ENCODE measurements around the gene ZNF154. TPM values are rescaled to one million over a fixed set of nuclear protein-coding genes. Genes with fewer than 3 reads are reported as not detected.
"Not testable (repeated sequence)": the region's sequence is repeated elsewhere in the genome, so short reads cannot be mapped to it uniquely, and the experiment has no call there.

Gene ZNF154
- total RNA-seq: 1 to 10 TPM in 1 of 2 donors, under 1 TPM in 1; 0.81 to 1.3 TPM

DNA sequence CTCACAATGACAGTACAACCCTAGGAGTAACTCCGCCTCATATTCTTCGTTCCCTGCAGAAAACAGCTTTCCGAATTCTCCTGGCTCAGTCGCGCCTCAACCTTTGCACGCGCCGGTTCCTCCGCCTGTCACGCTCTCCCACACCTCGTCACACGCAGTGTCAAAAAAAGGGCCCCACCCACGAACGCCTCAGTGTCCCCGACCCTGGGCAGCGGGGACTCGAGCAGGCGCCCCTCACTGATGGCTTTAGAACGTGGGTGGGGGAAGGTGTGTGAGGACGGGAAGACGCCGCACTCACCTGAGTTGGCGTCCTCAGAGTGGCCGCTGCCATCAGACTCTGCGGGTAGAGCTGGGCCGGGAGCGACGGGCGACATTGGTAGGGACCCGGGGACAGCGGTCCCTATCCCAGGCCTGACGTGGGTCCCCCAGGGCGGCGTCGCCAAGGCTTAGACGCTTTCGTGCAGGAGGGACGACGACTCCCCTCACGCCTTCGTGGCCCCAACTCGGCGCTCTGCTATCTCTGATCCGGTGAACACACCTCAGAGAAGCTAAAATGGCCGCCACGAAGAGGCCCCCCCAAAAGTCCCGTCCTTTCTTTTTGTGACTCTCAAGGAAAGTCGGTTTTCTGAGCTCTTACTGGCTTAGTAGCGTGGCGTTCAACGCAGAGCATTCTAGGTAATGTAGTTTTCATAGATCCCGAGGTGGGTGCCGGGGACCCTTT, at the start of gene ZNF154:
TSS of gene ZNF154 (minus strand) at position 564 of the 721 bp plus-strand sequence. CDS start at position 331, 233 bp downstream.
- H3K4me1 Mint-ChIP-seq (ENCODE audit: low read depth in 2 of 2): peaks cover 0 to 16% of the 10 kb centered on the region in 2 donors
- peak within 1 kb of the TSS; percentile 80 for H3K4me3 Mint-ChIP-seq
- peak in 1 of 2 donors; percentile 67 for ATAC-seq
- H3K27me3 Mint-ChIP-seq: peaks cover 0 to 2% of the 10 kb centered on the region in 2 donors
- H3K9me3 Mint-ChIP-seq: peaks cover 22% of the 10 kb centered on the region
- no peak for DNase-seq (ENCODE audit: low spot score)
- H3K27ac Mint-ChIP-seq: peak within 1 kb of the TSS; percentile 26 to 64
- peaks cover 52% of the 10 kb centered on the region for H3K36me3 Mint-ChIP-seq

DNA sequence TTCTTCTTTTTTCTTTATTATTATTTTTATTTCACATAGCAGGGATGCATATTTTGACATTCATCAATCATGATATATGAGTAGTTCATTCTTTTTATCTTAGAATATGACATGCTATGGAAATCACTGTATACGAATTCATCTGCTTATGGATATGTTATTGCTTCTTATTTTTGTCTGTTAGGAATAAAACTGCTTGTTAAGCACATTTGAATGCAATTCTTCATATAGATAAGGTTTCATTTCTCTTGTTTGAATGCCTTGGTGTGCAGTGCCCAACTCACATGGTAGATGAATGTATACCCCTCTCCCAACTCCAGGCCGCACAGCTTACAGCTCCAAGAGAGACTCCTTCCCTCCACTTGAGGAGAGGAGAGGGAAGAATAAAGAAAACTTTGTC, 48.9 kb upstream of the ZNF154 start:
- Mint-ChIP-seq H3K27me3 (no peaks in the 10 kb centered on the region), H3K36me3 (peaks cover 56% of the 10 kb centered on the region), H3K27ac (no peak overlapping the region), H3K4me3 (no peak overlapping the region), H3K4me1 (ENCODE audit: low read depth in 2 of 2) (no peaks in the 10 kb centered on the region), H3K9me3 (peaks cover 22% of the 10 kb centered on the region)
- DNase-seq (ENCODE audit: low spot score) (no peak), ATAC-seq (no peak)

DNA sequence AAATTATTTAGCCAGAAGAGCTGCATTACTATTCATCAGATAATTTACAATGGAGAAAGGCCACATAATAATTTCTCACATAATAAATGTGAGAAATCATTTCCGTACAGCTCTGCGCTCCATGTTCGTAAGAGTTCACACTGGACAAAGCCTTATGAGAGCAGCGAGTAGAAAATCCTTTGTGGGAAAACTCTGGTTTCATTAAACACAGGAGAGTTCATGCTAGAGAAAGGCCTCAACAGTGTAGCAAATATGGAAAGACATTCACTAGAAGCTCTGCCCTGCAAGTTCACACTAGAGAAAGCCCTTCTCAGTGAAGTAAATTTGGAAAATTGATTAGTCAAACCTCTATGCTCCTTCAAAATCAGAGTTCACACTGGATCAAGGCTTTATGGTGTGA, 46.0 kb upstream of the ZNF154 start:
- DNase-seq (ENCODE audit: low spot score) (no peak), ATAC-seq (no peak)
- Mint-ChIP-seq H3K4me1 (ENCODE audit: low read depth in 2 of 2) (peaks cover 0 to 7% of the 10 kb centered on the region in 2 donors), H3K36me3 (peaks cover 72% of the 10 kb centered on the region), H3K27me3 (no peaks in the 10 kb centered on the region), H3K4me3 (no peak overlapping the region), H3K27ac (no peak overlapping the region), H3K9me3 (peaks cover 38% of the 10 kb centered on the region)

DNA sequence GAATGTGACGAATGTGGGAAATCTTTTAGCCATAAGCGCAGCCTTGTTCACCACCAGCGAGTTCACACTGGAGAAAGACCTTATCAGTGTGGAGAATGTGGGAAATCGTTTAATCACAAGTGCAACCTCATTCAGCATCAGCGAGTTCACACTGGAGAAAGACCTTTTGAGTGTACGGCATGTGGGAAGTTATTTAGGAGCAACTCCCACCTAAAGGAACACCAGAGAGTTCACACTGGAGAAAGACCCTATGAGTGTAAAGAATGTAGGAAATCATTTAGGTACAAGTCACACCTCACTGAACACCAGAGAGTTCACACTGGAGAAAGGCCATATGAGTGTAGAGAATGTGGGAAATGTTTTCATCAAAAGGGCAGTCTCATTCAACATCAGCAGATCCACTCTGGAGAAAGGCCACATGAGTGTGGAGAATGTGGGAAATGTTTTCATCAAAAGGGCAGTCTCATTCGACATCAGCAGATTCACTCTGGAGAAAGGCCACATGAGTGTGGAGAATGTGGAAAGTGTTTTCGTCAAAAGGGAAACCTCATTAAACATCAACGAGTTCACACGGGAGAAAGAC, 45.2 kb upstream of the ZNF154 start:
- H3K27ac Mint-ChIP-seq: no peak overlapping the region
- peaks cover 0 to 11% of the 10 kb centered on the region in 2 donors for H3K4me1 Mint-ChIP-seq (ENCODE audit: low read depth in 2 of 2)
- DNase-seq (ENCODE audit: low spot score) (no peak), ATAC-seq (no peak)
- peaks cover 34% of the 10 kb centered on the region for H3K9me3 Mint-ChIP-seq
- H3K4me3 Mint-ChIP-seq: no peak overlapping the region
- H3K27me3 Mint-ChIP-seq: no peaks in the 10 kb centered on the region
- peaks cover 76% of the 10 kb centered on the region for H3K36me3 Mint-ChIP-seq

DNA sequence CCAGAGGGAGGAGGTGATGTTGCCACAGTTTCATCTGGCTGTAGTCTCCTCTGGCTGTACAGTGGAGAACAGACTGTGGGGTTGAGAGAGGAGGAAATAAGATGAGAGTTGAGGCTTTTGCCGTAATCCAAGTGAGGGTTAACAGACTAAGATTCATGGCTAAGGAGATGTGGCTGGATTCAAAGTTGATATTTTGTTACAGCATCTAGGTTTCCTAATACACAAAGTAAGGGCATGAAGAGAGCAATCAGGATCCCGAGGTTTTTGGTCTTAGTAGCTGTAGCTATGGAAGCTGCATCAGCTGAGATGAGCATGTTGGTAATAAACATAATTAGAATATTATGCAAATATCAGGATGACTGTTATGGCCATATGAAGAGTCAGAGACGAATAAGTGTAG, 39.0 kb upstream of the ZNF154 start:
- Mint-ChIP-seq H3K9me3 (peaks cover 29% of the 10 kb centered on the region), H3K4me1 (ENCODE audit: low read depth in 2 of 2) (peaks cover 20 to 34% of the 10 kb centered on the region in 2 donors)
- no peak for ATAC-seq

DNA sequence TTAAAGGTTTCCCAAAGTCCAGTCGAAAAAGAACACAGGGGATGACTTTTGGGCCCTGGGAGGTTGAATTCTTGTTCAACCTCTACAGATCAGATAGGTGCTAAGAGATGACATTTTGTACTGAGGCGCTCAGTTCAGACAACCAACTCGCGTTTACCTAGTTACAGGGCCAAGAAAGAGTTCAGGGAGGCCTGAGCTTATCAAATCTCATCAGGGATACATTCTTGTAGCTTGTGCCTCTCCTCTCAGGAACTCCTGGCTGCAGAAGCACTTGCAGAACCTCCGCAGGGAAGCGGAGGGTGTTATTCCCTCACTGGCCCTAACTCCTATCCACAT, 38.4 kb upstream of the ZNF154 start:
- Mint-ChIP-seq H3K27me3 (no peaks in the 10 kb centered on the region), H3K9me3 (peaks cover 26% of the 10 kb centered on the region), H3K27ac (peak overlapping the region; percentile 91 to 96), H3K36me3 (peaks cover 60% of the 10 kb centered on the region), H3K4me1 (ENCODE audit: low read depth in 2 of 2) (peaks cover 20 to 34% of the 10 kb centered on the region in 2 donors), H3K4me3 (peak overlapping the region; percentile 98)
- ATAC-seq (no peak), DNase-seq (ENCODE audit: low spot score) (no peak)

More for the DNA sequence above, 39.0 kb upstream of the ZNF154 start:
- H3K4me3 Mint-ChIP-seq: peak overlapping the region; percentile 98
- DNase-seq (ENCODE audit: low spot score): no peak
- peaks cover 66% of the 10 kb centered on the region for H3K36me3 Mint-ChIP-seq
- H3K27ac Mint-ChIP-seq: no peak overlapping the region
- no peaks in the 10 kb centered on the region for H3K27me3 Mint-ChIP-seq

DNA sequence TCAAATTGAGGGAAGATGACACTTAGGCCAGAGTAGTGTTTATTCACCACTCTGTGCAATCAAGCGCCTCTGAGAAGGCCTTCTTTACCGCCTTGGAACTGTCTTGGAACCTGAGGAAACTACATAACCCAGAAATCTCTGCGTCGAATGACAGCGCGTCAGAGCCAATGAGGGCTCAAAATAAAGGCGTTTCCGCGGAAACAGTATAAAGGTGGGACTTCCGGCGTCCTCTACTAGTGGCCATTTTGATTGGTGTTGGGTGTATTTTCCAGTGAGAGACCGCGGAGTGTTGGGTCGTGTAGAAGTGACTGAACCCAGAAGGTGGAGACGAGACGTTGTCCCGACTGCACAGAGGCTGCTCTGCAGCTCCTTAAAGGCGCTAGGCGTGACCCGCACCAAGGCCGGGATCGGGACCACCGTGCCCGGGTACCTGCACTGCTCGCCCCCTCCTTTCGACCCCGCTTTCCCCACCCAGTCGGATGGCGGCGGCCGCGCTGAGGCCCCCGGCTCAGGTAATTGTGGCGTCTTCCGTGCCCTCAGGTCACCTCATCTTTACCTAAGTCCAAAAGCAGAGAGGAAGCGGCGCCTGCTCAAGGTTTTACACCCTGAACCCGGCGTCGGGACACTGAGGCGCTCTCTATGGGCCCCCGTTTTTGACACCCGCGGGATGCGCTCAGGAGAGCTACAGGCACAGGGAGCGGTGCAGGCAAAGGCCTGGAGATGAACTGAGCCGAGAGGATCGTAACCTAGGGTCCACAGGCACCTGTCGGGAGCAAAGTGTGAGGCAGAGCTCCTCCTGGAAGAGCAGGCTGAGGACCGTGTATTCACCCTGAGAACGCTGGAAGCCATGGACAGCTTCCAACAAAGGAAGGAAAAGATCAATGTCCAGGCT, 37.8 kb upstream of the ZNF154 start, which contains the start of gene ZNF776:
TSS of gene ZNF776 (plus strand) at position 236 of the 892 bp plus-strand sequence. CDS start at position 480, 244 bp downstream.
- H3K9me3 Mint-ChIP-seq: peaks cover 22% of the 10 kb centered on the region
- peaks cover 54% of the 10 kb centered on the region for H3K36me3 Mint-ChIP-seq
- ATAC-seq (peak; percentile 100), DNase-seq (ENCODE audit: low spot score) (peak; percentile 84)
- H3K4me1 Mint-ChIP-seq (ENCODE audit: low read depth in 2 of 2): peaks cover 20 to 31% of the 10 kb centered on the region in 2 donors
- H3K4me3 Mint-ChIP-seq: peak within 1 kb of the TSS; percentile 98
- peak within 1 kb of the TSS; percentile 91 to 96 for H3K27ac Mint-ChIP-seq
- no peaks in the 10 kb centered on the region for H3K27me3 Mint-ChIP-seq

DNA sequence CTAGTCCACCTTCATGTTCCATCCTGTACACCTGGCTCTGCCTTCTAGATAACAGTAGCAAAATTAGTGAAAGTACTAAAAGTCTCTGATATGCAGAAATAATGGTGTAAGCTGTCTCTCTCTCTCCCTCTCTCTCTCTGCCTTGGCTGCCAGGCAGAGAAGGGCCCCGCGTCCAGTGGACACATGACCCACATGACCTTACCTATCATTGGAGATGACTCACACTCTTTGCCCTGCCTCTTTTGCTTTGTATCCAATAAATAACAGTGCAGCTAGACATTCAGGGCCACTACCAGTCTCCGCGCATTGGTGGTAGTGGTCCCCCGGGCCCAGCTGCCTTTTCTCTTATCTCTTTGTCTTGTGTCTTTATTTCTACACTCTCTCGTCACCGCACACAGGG, 29.8 kb upstream of the ZNF154 start:
- H3K27me3 Mint-ChIP-seq: peaks cover 4 to 11% of the 10 kb centered on the region in 2 donors
- not testable (repeated sequence) for DNase-seq (ENCODE audit: low spot score); H3K4me1 Mint-ChIP-seq (ENCODE audit: low read depth in 2 of 2); H3K4me3 Mint-ChIP-seq; H3K9me3 Mint-ChIP-seq; H3K27ac Mint-ChIP-seq; ATAC-seq; H3K36me3 Mint-ChIP-seq

DNA sequence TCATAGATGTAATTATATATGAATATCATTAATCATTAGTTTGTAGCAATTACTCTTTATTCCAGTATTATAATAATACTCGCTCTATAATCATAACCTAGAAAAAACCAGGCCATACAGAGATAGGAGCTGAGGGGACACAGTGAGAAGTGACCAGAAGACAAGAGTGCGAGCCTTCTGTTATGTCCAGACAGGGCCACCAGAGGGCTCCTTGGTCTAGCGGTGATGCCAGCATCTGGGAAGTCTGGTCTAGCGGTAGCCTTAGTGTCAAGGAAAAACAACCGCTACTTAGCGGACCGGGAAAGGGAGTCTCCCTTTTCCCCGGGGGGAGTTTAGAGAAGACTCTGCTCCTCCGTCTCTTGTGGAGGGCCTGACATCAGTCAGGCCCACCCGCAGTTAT, 29.3 kb upstream of the ZNF154 start:
- not testable (repeated sequence) for H3K9me3 Mint-ChIP-seq; H3K4me1 Mint-ChIP-seq (ENCODE audit: low read depth in 2 of 2); DNase-seq (ENCODE audit: low spot score); ATAC-seq; H3K4me3 Mint-ChIP-seq; H3K36me3 Mint-ChIP-seq; H3K27ac Mint-ChIP-seq
- peaks cover 7 to 16% of the 10 kb centered on the region in 2 donors for H3K27me3 Mint-ChIP-seq

DNA sequence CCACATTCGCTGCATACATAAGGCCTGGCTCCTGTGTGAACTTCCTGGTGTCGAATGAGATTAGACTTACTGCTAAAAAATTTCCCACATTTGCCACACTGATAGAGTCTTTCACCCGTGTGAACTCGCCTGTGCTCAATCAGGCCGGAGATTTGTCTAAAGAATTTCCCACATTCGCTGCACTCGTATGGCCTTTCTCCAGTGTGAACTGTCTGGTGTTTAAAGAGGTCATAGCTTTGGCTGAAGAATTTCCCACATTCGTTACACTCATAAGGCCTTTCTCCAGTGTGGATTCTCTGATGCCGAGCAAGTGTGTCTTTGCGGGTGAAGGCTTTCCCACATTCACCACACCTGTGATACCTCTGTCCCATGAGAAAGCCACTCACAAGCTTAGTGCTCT, 11.9 kb upstream of the ZNF154 start:
- peaks cover 4 to 5% of the 10 kb centered on the region in 2 donors for H3K4me1 Mint-ChIP-seq (ENCODE audit: low read depth in 2 of 2)
- no peak overlapping the region for H3K4me3 Mint-ChIP-seq
- peaks cover 23% of the 10 kb centered on the region for H3K9me3 Mint-ChIP-seq
- no peak overlapping the region for H3K27ac Mint-ChIP-seq
- no peak for ATAC-seq
- no peaks in the 10 kb centered on the region for H3K27me3 Mint-ChIP-seq
- peaks cover 73% of the 10 kb centered on the region for H3K36me3 Mint-ChIP-seq
- no peak for DNase-seq (ENCODE audit: low spot score)

DNA sequence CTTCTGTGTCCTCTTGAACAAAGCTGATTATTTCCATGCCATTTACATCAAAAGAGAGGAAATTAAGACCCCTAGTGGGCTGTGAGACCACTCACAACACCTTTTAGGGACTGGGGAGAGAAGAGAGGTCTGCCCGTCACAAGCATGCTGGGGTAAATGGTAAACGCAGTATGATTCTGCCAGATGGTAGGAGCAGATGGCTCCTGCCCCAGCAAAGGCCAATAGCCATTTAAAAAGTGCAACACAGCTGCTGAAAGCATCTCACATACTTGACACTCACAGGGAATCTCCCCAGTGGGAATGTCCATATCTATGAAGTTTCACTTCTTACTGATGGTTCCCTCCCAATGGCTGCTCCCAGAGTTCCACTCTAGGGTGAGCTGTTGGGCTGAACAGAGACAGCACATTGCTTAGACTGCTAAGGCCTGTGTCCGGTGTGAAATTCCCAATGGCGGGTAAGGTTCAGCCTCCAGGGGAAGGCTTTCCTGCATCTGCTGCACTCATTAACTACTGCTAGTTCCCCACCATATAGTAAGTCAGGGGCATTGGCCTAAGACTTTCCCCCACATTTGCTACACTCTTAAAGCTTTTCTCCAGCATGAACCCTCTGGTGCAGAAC, 11.0 kb upstream of the ZNF154 start:
- Mint-ChIP-seq H3K4me3 (no peak overlapping the region), H3K27me3 (no peaks in the 10 kb centered on the region), H3K9me3 (peaks cover 23% of the 10 kb centered on the region)

DNA sequence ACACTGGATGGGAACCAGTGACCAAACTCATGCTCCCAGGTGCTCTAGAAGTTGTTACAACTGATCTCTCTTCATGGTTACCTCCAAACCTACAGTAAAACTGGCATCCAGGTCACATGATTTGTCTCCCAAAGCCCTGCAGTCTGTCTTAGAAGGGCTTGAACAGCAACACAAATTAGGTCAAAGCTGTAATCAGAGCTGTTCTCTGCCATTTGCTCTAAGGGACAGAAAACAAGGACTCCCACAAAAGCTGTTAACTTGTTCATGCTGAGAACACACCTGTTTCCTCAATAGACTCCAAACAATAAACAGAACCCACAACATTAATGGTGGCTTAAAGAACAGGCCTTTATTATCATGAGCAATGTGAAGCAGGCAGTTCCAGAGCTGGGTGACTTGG, 10.4 kb upstream of the ZNF154 start:
- no peak for DNase-seq (ENCODE audit: low spot score)
- Mint-ChIP-seq H3K36me3 (peaks cover 74% of the 10 kb centered on the region), H3K4me1 (ENCODE audit: low read depth in 2 of 2) (peaks cover 0 to 4% of the 10 kb centered on the region in 2 donors), H3K9me3 (peaks cover 23% of the 10 kb centered on the region), H3K4me3 (no peak overlapping the region), H3K27me3 (no peaks in the 10 kb centered on the region), H3K27ac (no peak overlapping the region)
- ATAC-seq: no peak

More for the DNA sequence above, 11.0 kb upstream of the ZNF154 start:
- DNase-seq (ENCODE audit: low spot score) (no peak), ATAC-seq (no peak)
- Mint-ChIP-seq H3K4me1 (ENCODE audit: low read depth in 2 of 2) (peaks cover 2 to 4% of the 10 kb centered on the region in 2 donors), H3K27ac (no peak overlapping the region), H3K36me3 (peaks cover 76% of the 10 kb centered on the region)

DNA sequence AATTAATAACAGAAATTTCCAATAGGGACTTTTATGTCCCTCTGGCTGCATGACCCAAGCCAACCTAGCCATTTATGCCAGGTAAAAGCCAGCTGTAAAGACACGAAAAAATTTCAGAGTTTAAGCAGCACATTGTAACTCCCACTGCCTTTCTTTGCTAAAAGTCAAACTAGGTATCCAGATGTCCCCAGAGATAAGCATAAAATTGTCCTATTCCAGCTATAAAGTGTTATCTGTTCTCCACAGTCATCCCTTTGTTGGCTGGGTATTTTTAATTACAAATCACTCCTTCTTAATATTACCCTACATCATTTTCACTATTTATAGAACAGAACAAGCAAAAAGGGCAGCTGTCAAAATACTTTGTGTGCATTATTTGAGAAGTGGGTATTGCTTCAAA, 3.2 kb upstream of the ZNF154 start:
- no peak for DNase-seq (ENCODE audit: low spot score)
- peaks cover 0 to 2% of the 10 kb centered on the region in 2 donors for H3K27me3 Mint-ChIP-seq
- H3K36me3 Mint-ChIP-seq: peaks cover 50% of the 10 kb centered on the region
- no peak overlapping the region for H3K27ac Mint-ChIP-seq
- ATAC-seq: no peak
- H3K4me1 Mint-ChIP-seq (ENCODE audit: low read depth in 2 of 2): peaks cover 0 to 11% of the 10 kb centered on the region in 2 donors
- no peak overlapping the region for H3K4me3 Mint-ChIP-seq
- peaks cover 12% of the 10 kb centered on the region for H3K9me3 Mint-ChIP-seq

Data from natural killer cell treated with Interleukin-12 subunit alpha and Interleukin-12 subunit beta and Interleukin-15 and Interleukin-18, amount 100 ng/mL, for 72 hours (primary cell).